ENCODE data around the gene ZFP92.

- no peak for TF ChIP-seq EZH2 (IDR thresholded peaks at IDR 0.05; ENCODE audit: insufficient read depth, low read length)
- no peak for TF ChIP-seq CTCF (IDR thresholded peaks at IDR 0.05; ENCODE audit: insufficient read depth, low read depth, low read length)
Observed at GRCh38 chrX:153435845-153436244, 24.6 kb downstream of the ZFP92 start.

Measured in astrocyte (in vitro differentiated cells and primary cell).